Activated CD8-positive, alpha-beta memory T cell treated with anti-CD3 and anti-CD28 coated beads, Interleukin-2, amount 10 ng/mL, durations not matched to agents 7 days and 5 days (primary cell): ENCODE results near the gene TARBP1. TPM values are rescaled to one million over a fixed set of nuclear protein-coding genes. Genes with fewer than 3 reads are reported as not detected.

ENCODE experiments used
- ATAC-seq: fragments of 150-1000 bp; cut with Tn5 transposase; one replicate; pipeline ENCODE4 v1.10.0; 2021; ENCODE audit warnings: moderate library complexity
- CTCF ChIA-PET: fragments of 350-600 bp; sonication (Branson Sonifier 250); formaldehyde crosslinking; loops from one replicate; lab custom pipeline; 2021; ENCODE audit warnings: antibody characterized with exemption; lab: Charles Lee
- DNase-seq: peaks from one replicate; pipeline ENCODE4 v3.0.0-alpha.2; 2020
- H3K27ac Mint-ChIP-seq: one replicate; pipeline ENCODE4 v1.8.0; 2021; ENCODE audit warnings: mild to moderate bottlenecking, mixed read lengths
- H3K27me3 Mint-ChIP-seq: one replicate; pipeline ENCODE4 v1.8.0; 2021; ENCODE audit warnings: mixed read lengths
- H3K36me3 Mint-ChIP-seq: one replicate; pipeline ENCODE4 v1.8.0; 2021; ENCODE audit warnings: mild to moderate bottlenecking, mixed read lengths
- H3K4me1 Mint-ChIP-seq: one replicate; pipeline ENCODE4 v1.8.0; 2021; ENCODE audit warnings: mixed read lengths
- H3K4me3 Mint-ChIP-seq: one replicate; pipeline ENCODE4 v1.8.0; 2021; ENCODE audit warnings: mild to moderate bottlenecking, moderate library complexity, mixed read lengths
- H3K9me3 Mint-ChIP-seq: one replicate; pipeline ENCODE4 v1.8.0; 2022; ENCODE audit warnings: low read depth, mixed read lengths
- total RNA-seq, 2 experiments: library from RNA; stranded (reverse); gene quantifications; one replicate each; pipeline ENCODE4 v1.2.3, GENCODE V29; 2021

Gene TARBP1
- total RNA-seq, 2 experiments from 2014 or later = 40.0 to 44.9 TPM

DNA sequence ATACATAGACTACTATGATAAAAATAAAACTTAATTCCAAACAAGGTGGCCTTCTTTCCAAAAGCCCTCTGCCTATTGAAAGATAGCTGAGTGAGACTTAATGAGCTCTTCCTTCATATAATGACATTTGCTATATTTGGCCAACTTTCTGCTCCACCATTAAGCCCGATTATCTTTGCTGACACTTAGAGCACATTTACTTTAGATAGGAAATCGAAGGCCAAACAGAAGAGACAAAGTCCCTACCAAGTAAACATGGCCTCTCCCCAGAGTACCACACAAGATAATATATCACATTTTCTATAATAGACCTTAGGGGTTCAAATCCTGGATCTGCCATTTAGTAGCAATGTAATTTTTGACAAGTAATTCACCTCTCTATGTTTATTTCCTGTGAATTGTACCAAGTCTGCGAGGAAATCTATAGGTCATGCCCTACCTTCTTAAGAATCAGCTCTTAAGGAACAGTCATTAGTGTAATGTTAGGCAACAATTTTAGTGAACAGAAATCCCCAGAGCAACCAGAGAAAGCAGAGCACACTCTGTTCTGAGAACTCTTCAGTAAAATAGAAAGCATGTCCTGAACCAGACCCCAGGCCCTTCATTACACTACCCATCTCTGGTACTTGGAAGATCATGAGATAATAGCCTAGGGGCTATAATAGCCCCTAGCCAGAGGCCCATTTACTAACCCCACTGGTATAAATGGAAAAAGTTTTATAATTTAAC, 123.0 kb downstream of the TARBP1 start:
- ATAC-seq (no peak), DNase-seq (no peak)
- Mint-ChIP-seq H3K27ac (peak overlapping the region; percentile 87), H3K27me3 (peaks cover 11% of the 10 kb centered on the region), H3K4me1 (peaks cover 19% of the 10 kb centered on the region), H3K9me3 (no peaks in the 10 kb centered on the region), H3K36me3 (peaks cover 8% of the 10 kb centered on the region), H3K4me3 (peak overlapping the region; percentile 86)
- CTCF ChIA-PET = interaction anchor here (0.6 to 2.0 kb wide), 6 partner anchors 15 to 838 kb away, joined by 3 to 5 read pairs (median 3); no protein-coding TSS in a partner anchor

DNA sequence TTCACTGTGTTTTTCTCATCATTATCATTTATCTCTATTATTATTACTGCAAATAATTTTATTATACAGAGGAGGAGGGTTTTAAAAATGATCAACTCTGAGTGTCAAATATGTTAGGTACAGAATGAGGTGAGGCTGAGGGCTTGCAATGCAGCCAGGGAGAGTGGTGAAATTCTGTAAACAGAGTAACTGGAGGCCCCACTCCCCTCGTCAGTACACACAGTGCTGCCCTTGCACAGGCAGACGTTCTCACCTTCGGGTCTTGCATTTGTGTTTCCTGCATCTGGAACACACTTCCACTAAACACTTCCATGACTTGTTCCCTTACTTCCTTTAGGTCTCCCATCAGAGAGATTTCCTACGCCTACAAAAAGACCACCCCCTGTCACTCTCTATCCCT, 130.0 kb downstream of the TARBP1 start:
- H3K9me3 Mint-ChIP-seq = no peaks in the 10 kb centered on the region
- CTCF ChIA-PET = interaction anchor here (1.4 kb wide), 1 partner anchor 31 kb away, joined by 3 read pairs; no protein-coding TSS in a partner anchor
- no peak overlapping the region for H3K4me3 Mint-ChIP-seq
- H3K27ac Mint-ChIP-seq = no peak overlapping the region
- ATAC-seq = no peak
- H3K4me1 Mint-ChIP-seq = no peaks in the 10 kb centered on the region
- peaks cover 17% of the 10 kb centered on the region for H3K27me3 Mint-ChIP-seq
- no peak for DNase-seq
- no peaks in the 10 kb centered on the region for H3K36me3 Mint-ChIP-seq

DNA sequence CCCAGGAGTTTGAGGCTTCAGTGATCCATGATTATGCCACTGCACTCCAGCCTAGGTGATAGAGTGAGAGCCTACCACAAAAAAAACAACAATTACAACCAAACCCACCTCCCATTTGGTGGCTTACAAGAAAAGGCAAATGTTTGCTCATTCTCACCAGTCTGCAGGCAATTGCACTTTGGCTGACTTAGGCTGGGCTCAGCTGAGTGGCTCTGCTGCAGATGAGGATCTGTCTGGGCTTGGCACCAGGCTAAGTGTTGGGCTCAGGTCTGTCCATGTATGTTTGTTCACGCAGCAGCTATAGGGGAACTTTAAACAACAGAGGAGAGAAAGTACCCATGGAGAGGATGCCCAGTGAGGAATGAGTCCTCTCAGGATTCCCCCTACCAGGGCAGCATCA, 133.7 kb downstream of the TARBP1 start:
- H3K36me3 Mint-ChIP-seq = no peaks in the 10 kb centered on the region
- H3K27ac Mint-ChIP-seq = no peak overlapping the region
- no peak for DNase-seq
- H3K4me3 Mint-ChIP-seq = no peak overlapping the region
- H3K9me3 Mint-ChIP-seq = peaks cover 3% of the 10 kb centered on the region
- no peaks in the 10 kb centered on the region for H3K4me1 Mint-ChIP-seq
- H3K27me3 Mint-ChIP-seq = peaks cover 6% of the 10 kb centered on the region
- CTCF ChIA-PET = interaction anchor here (1.8 kb wide), 1 partner anchor 17 kb away, joined by 5 read pairs; no protein-coding TSS in a partner anchor
- ATAC-seq = no peak

DNA sequence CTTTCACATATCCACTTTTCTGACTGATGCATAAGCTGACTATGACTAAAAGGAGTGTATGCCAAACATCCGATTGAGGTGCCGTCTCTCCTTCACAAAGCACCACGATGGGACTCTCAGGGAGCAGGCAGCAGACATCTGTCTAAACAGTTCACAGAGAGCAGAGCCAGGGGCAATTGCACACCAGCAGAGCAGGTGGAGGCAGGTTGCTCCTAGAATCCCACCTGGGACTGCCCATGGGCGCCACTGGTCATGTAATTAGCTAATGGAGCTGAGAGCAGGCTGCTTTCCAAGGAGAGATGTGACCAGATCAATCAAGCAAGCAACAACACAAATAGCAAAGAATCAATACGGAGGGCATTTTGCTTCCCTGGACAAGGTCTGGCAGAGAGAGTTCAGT, 136.2 kb downstream of the TARBP1 start:
- H3K4me3 Mint-ChIP-seq = no peak overlapping the region
- peaks cover 4% of the 10 kb centered on the region for H3K9me3 Mint-ChIP-seq
- CTCF ChIA-PET = interaction anchor here (1.7 kb wide), 1 partner anchor 18 kb away, joined by 3 read pairs; no protein-coding TSS in a partner anchor
- H3K27me3 Mint-ChIP-seq = peaks cover 4% of the 10 kb centered on the region
- ATAC-seq (no peak), DNase-seq (no peak)
- H3K36me3 Mint-ChIP-seq = no peaks in the 10 kb centered on the region
- no peaks in the 10 kb centered on the region for H3K4me1 Mint-ChIP-seq
- no peak overlapping the region for H3K27ac Mint-ChIP-seq

Other genes starting within 250 kb of the TARBP1 start
- gene COA6, start 105.7 kb downstream of the TARBP1 start, total RNA-seq = 10 to 100 TPM; 42.4 to 43.0 TPM
- gene IRF2BP2, start 131.0 kb upstream of the TARBP1 start, total RNA-seq = 100 to 1,000 TPM in 1 of 2 experiments, 10 to 100 TPM in 1; 81.1 to 103 TPM